Measurements from ENCODE around the gene SUPT5H. TPM values are rescaled to one million over a fixed set of nuclear protein-coding genes. Genes with fewer than 3 reads are reported as not detected.

The SUPT5H gene
- total and polyA plus RNA-seq, 2 of the 13 experiments (the other 11 are each of a cell fraction or from before 2014, with no cell fraction given) = 48.2 to 51.7 TPM

DNA sequence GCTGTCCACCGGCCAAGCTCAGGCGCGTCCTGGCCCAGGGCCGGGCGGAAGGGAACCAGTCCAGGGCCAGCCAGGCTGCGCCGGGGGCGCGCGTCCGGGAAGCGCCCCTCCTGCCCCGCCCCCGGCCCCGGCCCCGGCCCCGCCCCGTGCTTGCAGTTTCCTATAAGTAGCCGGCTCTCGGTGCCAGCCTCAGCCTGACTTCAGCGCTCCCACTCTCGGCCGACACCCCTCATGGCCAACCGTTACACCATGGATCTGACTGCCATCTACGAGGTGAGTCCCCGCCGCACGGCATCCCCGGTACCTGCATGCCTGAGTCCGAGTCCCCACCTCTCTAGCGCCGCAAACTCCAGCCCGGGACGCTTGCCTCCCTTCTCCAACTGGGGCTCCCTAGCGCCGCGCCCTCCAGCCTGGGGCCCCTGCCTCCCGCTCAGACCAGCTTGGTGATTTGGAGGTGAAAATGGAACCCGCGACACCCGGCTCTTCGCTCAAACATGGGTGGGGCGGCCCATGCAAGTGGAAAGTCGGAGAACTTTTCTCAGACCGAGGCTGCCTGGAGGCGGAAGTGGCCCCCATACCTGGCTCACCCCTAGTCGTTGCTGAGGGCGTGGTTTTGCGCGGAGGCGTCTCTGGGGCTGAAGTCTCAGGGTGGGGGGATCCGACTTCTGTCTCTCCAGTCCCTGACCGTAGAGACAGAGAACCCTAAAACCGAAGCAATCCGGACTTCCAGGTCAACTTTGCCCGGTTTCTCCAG is 38.5 kb upstream of the SUPT5H start, which contains the start of gene ZFP36 (continued):
- 0 out of 2 replicates have a peak, but pooled peaks have one; percentile 28 for TF ChIP-seq SP140L (CRISPR knock-in tag; IDR thresholded peaks at IDR 0.05; ENCODE audit: borderline replicate concordance)
- TF ChIP-seq MED1 (CRISPR knock-in tag; IDR thresholded peaks at IDR 0.05) = peak; percentile 75; the same call in 1 of the 2 replicates
- TF ChIP-seq PAF1 (CRISPR knock-in tag; IDR thresholded peaks at IDR 0.05) = no peak
- TF ChIP-seq, protein P1, sequence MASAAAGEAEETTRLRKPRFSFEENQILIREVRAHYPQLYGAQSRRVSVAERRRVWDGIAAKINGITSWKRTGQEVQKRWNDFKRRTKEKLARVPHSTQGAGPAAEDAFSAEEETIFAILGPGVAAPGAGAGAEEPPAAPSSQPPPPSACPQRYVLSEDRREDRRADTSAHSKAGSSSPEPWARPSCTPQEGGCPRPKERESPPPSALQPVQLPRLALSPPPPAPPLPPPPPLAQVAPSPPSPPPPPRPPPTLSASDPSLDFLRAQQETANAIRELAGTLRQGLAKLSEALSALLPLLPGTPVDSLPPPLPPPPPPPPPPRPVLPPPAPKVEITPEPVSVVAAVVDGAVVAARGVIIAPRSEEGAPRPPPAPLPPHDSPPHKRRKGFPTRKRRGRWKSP (CRISPR knock-in tag; IDR thresholded peaks at IDR 0.05) = peak; percentile 81
- no peak for TF ChIP-seq ZNF24 (IDR thresholded peaks at IDR 0.05)
- peak; percentile 18; the same call in 1 of the 2 replicates for TF ChIP-seq NFIC (IDR thresholded peaks at IDR 0.05; ENCODE audit: low read length)
- 0 out of 2 replicates have a peak, but pooled peaks have one; percentile 61 for TF ChIP-seq ZSCAN12 (CRISPR knock-in tag; IDR thresholded peaks at IDR 0.05)
- TF ChIP-seq TBL1XR1 (IDR thresholded peaks at IDR 0.05; ENCODE audit: borderline replicate concordance, low read length, partially characterized antibody) = no peak
- no peak for TF ChIP-seq ZBTB7A (CRISPR knock-in tag; IDR thresholded peaks at IDR 0.05)
- TF ChIP-seq ASH2L (IDR thresholded peaks at IDR 0.05; ENCODE audit: insufficient read length, low read depth, low read length) = peak; percentile 82
- TF ChIP-seq NR3C1 (CRISPR knock-in tag; IDR thresholded peaks at IDR 0.05) = no peak
- peak; percentile 83; the same call in 1 of the 2 replicates for TF ChIP-seq ZNF558 (CRISPR knock-in tag; IDR thresholded peaks at IDR 0.05; ENCODE audit: borderline replicate concordance)
- peak; percentile 59; the same call in 1 of the 2 replicates for TF ChIP-seq ZNF232 (CRISPR knock-in tag; IDR thresholded peaks at IDR 0.05; ENCODE audit: borderline replicate concordance)
- TF ChIP-seq KDM5A (IDR thresholded peaks at IDR 0.05; ENCODE audit: borderline replicate concordance, low read length) = peak; percentile 67; the same call in 1 of the 2 replicates
- peak; percentile 7; the same call in 1 of the 2 replicates for TF ChIP-seq KDM2A (CRISPR knock-in tag; IDR thresholded peaks at IDR 0.05; ENCODE audit: borderline replicate concordance, low read depth)
- TF ChIP-seq, protein P2, sequence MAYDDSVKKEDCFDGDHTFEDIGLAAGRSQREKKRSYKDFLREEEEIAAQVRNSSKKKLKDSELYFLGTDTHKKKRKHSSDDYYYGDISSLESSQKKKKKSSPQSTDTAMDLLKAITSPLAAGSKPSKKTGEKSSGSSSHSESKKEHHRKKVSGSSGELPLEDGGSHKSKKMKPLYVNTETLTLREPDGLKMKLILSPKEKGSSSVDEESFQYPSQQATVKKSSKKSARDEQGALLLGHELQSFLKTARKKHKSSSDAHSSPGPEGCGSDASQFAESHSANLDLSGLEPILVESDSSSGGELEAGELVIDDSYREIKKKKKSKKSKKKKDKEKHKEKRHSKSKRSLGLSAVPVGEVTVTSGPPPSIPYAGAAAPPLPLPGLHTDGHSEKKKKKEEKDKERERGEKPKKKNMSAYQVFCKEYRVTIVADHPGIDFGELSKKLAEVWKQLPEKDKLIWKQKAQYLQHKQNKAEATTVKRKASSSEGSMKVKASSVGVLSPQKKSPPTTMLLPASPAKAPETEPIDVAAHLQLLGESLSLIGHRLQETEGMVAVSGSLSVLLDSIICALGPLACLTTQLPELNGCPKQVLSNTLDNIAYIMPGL (CRISPR knock-in tag; IDR thresholded peaks at IDR 0.05; ENCODE audit: borderline replicate concordance in 1 of 2, low read depth in 1 of 2) = peak in 1 of 2 experiments; percentile 66; a peak in 2 of 4 replicates
- peak; percentile 49; the same call in 1 of the 3 replicates for TF ChIP-seq MXI1 (IDR thresholded peaks at IDR 0.05; ENCODE audit: borderline replicate concordance, low read depth, low read length)
- 0 out of 2 replicates have a peak, but pooled peaks have one; percentile 13 for TF ChIP-seq ESRRA (CRISPR knock-in tag; IDR thresholded peaks at IDR 0.05; ENCODE audit: low read depth)
- peak; percentile 17; the same call in 1 of the 2 replicates for TF ChIP-seq ZNF331 (CRISPR knock-in tag; IDR thresholded peaks at IDR 0.05)
- TF ChIP-seq, protein P3, sequence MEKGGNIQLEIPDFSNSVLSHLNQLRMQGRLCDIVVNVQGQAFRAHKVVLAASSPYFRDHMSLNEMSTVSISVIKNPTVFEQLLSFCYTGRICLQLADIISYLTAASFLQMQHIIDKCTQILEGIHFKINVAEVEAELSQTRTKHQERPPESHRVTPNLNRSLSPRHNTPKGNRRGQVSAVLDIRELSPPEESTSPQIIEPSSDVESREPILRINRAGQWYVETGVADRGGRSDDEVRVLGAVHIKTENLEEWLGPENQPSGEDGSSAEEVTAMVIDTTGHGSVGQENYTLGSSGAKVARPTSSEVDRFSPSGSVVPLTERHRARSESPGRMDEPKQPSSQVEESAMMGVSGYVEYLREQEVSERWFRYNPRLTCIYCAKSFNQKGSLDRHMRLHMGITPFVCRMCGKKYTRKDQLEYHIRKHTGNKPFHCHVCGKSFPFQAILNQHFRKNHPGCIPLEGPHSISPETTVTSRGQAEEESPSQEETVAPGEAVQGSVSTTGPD (CRISPR knock-in tag; IDR thresholded peaks at IDR 0.05) = 0 out of 2 replicates have a peak, but pooled peaks have one; percentile 40
- 0 out of 2 replicates have a peak, but pooled peaks have one; percentile 33 for TF ChIP-seq ZNF224 (CRISPR knock-in tag; IDR thresholded peaks at IDR 0.05)
- TF ChIP-seq, protein P4, sequence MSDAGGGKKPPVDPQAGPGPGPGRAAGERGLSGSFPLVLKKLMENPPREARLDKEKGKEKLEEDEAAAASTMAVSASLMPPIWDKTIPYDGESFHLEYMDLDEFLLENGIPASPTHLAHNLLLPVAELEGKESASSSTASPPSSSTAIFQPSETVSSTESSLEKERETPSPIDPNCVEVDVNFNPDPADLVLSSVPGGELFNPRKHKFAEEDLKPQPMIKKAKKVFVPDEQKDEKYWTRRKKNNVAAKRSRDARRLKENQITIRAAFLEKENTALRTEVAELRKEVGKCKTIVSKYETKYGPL (CRISPR knock-in tag; IDR thresholded peaks at IDR 0.05) = peak; percentile 46; the same call in 1 of the 2 replicates
- peak; percentile 75 for TF ChIP-seq ZNF446 (CRISPR knock-in tag; IDR thresholded peaks at IDR 0.05)
- no peak for TF ChIP-seq MYNN (CRISPR knock-in tag; IDR thresholded peaks at IDR 0.05; ENCODE audit: low read depth)
- TF ChIP-seq ZMYM4 (CRISPR knock-in tag; IDR thresholded peaks at IDR 0.05) = peak; percentile 33; the same call in 1 of the 2 replicates
